Parathyroid adenoma (tissue), 2 donors: Measurements from ENCODE around the gene RGS17.

ENCODE experiments used
- H2AFZ ChIP-seq: fragments of 300-600 bp; sonication (generic); one replicate; pipeline ENCODE4 v1.7.0; 2017; ENCODE audit warnings: antibody characterized with exemption, mild to moderate bottlenecking
- H3K27ac ChIP-seq: fragments of 300-600 bp; sonication (generic); one replicate; pipeline ENCODE4 v1.7.0; 2017
- H3K27me3 ChIP-seq: fragments of 300-600 bp; sonication (generic); one replicate; pipeline ENCODE4 v1.7.0; 2017; ENCODE audit warnings: low read length; ENCODE audit not compliant: control insufficient read depth, insufficient read depth
- H3K36me3 ChIP-seq: fragments of 300-600 bp; sonication (generic); one replicate; pipeline ENCODE4 v1.7.0; 2017; ENCODE audit warnings: low read length; ENCODE audit not compliant: control insufficient read depth, insufficient read depth
- H3K4me1 ChIP-seq: fragments of 300-600 bp; sonication (generic); one replicate; pipeline ENCODE4 v1.7.0; 2017; ENCODE audit warnings: control low read depth
- H3K4me2 ChIP-seq: fragments of 300-600 bp; sonication (generic); one replicate; pipeline ENCODE4 v1.7.0; 2017; ENCODE audit warnings: low read length
- H3K4me3 ChIP-seq: fragments of 300-600 bp; sonication (generic); one replicate; pipeline ENCODE4 v1.7.0; 2017; ENCODE audit warnings: low read depth, low read length
- H3K79me2 ChIP-seq: fragments of 300-600 bp; sonication (generic); one replicate; pipeline ENCODE4 v1.7.0; 2017; ENCODE audit warnings: control low read depth
- H3K9ac ChIP-seq: fragments of 300-600 bp; sonication (generic); one replicate; pipeline ENCODE4 v1.7.0; 2017; ENCODE audit warnings: mild to moderate bottlenecking
- H3K9me3 ChIP-seq: fragments of 300-600 bp; sonication (generic); one replicate; pipeline ENCODE4 v1.7.0; 2017; ENCODE audit warnings: low read length; ENCODE audit not compliant: control insufficient read depth
- CTCF ChIP-seq: fragments of 300-600 bp; sonication (generic); IDR thresholded peaks from one replicate; pipeline ENCODE4 v1.7.0; 2017; ENCODE audit warnings: antibody characterized with exemption, mild to moderate bottlenecking
- donor health status: primary hyperparathyroidism.

RGS17 gene

DNA sequence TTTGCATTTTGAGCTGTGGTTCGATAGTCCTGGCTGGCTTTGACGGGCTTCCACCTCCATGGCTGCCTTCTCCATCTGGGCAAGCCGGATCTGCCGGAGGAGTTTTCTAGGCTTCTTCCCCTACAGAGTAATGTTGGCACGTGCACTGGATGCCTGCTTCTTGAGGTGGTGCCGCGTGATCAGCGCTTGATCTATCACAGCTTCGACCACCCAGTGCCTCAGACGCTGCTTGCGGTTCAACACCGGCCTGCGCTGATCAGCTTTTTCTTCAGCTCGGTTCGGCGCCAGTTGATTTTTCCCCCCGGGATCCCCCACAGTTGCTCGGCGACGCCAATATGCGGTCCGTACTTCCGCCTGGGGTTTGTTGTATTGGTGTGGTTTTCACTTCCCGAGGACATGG, 171.7 kb downstream of the RGS17 start:
- Histone ChIP-seq H3K27ac (no peak overlapping the region), H3K4me2 (no peak overlapping the region), H3K4me1 (no peaks in the 10 kb centered on the region), H3K36me3 (no peaks in the 10 kb centered on the region), H3K79me2 (no peaks in the 10 kb centered on the region), H3K9me3 (no peaks in the 10 kb centered on the region), H3K27me3 (no peaks in the 10 kb centered on the region), H3K4me3 (no peak overlapping the region), H2AFZ (no peak overlapping the region), H3K9ac (no peak overlapping the region)
- no peak for TF ChIP-seq CTCF

DNA sequence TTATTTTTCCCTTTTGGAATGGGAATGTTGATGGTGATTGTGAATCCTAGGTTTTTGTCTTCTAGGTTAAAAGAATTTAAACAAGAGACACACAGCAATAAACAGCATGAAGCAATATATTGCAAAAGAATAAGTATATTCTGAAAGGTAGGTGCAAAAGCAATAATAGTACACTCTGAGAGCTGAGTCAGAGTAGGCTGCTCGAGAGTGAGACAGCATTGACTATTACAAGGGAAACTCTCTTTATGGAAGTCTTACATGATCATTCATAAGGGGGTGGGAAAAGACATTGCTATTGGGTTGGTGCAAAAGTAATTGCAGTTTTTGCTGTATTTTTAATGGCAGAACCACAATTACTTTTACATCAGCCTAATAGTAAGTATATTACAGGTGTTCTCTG, 173.3 kb downstream of the RGS17 start:
- Histone ChIP-seq H2AFZ (no peak overlapping the region), H3K27ac (no peak overlapping the region), H3K79me2 (no peaks in the 10 kb centered on the region), H3K9me3 (no peaks in the 10 kb centered on the region), H3K9ac (no peak overlapping the region), H3K27me3 (no peaks in the 10 kb centered on the region), H3K4me3 (no peak overlapping the region), H3K36me3 (no peaks in the 10 kb centered on the region), H3K4me2 (no peak overlapping the region), H3K4me1 (no peaks in the 10 kb centered on the region)
- TF ChIP-seq CTCF: no peak
